HG03064 (cell line): ENCODE data around the gene FGF3.

Experiments used
- ATAC-seq: cut with Tn5 transposase; IDR thresholded peaks from one replicate; pipeline ENCODE4 v1.9.1; 2021; ENCODE audit warnings: low read depth; ENCODE audit not compliant: unreplicated experiment

FGF3 gene

GRCh38 chr11:69818603-69819441, at the start of gene FGF3:
Gene FGF3 (minus strand): TSS chr11:69819416. CDS start chr11:69818933, 483 bp downstream.
- ATAC-seq: no peak

GRCh38 chr11:69868871-69869270, 49.7 kb upstream of the FGF3 start:
- ATAC-seq: no peak

GRCh38 chr11:69868006-69868810, 49.0 kb upstream of the FGF3 start:
- ATAC-seq: no peak

GRCh38 chr11:69867076-69868005, 48.1 kb upstream of the FGF3 start:
- ATAC-seq: no peak

- no peak for ATAC-seq
Observed at GRCh38 chr11:69866648-69867047, 47.4 kb upstream of the FGF3 start.

- ATAC-seq: no peak
Observed at GRCh38 chr11:69865707-69866106, 46.5 kb upstream of the FGF3 start.

- no peak for ATAC-seq
Observed at GRCh38 chr11:69864686-69865661, 45.8 kb upstream of the FGF3 start.

- no peak for ATAC-seq
Observed at GRCh38 chr11:69863544-69864200, 44.5 kb upstream of the FGF3 start.

- no peak for ATAC-seq
Observed at GRCh38 chr11:69862797-69863543, 43.8 kb upstream of the FGF3 start.

- ATAC-seq: no peak
Observed at GRCh38 chr11:69862331-69862771, 43.1 kb upstream of the FGF3 start.

GRCh38 chr11:69861901-69862300, 42.7 kb upstream of the FGF3 start:
- ATAC-seq: no peak

GRCh38 chr11:69860796-69861445, 41.7 kb upstream of the FGF3 start:
- ATAC-seq: no peak

GRCh38 chr11:69860244-69860643, 41.0 kb upstream of the FGF3 start:
- no peak for ATAC-seq

GRCh38 chr11:69859275-69859934, 40.2 kb upstream of the FGF3 start:
- ATAC-seq: no peak

GRCh38 chr11:69855421-69855820, 36.2 kb upstream of the FGF3 start:
- no peak for ATAC-seq

GRCh38 chr11:69854713-69855112, 35.5 kb upstream of the FGF3 start:
- ATAC-seq: no peak

- ATAC-seq: no peak
Observed at GRCh38 chr11:69852056-69852455, 32.8 kb upstream of the FGF3 start.
